Neuronal stem cell (in vitro differentiated cells): Measurements from ENCODE around the gene VIT.
"Not testable (repeated sequence)": the region's sequence is repeated elsewhere in the genome, so short reads cannot be mapped to it uniquely, and the experiment has no call there.

Source experiments
- DNase-seq: peaks from one replicate; pipeline ENCODE4 v3.0.0-alpha.2; 2013; ENCODE audit warnings: low spot score
- H2AFZ ChIP-seq: one replicate; pipeline ENCODE4 v1.6.1; 2013; ENCODE audit warnings: mild to moderate bottlenecking, low read length, inconsistent platforms
- H2AK5ac ChIP-seq: 2 replicates; pipeline ENCODE4 v1.6.1; 2013; ENCODE audit warnings: low read depth, mild to moderate bottlenecking, inconsistent platforms, low read length, moderate library complexity, mixed read lengths
- H2BK120ac ChIP-seq: 2 replicates; pipeline ENCODE4 v1.6.1; 2013; ENCODE audit warnings: low read depth, mild to moderate bottlenecking, inconsistent platforms, low read length, moderate library complexity, mixed read lengths
- H2BK12ac ChIP-seq: one replicate; pipeline ENCODE4 v1.6.1; 2013; ENCODE audit warnings: low read length, inconsistent platforms
- H2BK15ac ChIP-seq: 2 replicates; pipeline ENCODE4 v1.6.1; 2013; ENCODE audit warnings: mild to moderate bottlenecking, low read length, inconsistent platforms, mixed read lengths
- H2BK5ac ChIP-seq: one replicate; pipeline ENCODE4 v1.6.1; 2013; ENCODE audit warnings: inconsistent platforms, mild to moderate bottlenecking, low read length, moderate library complexity
- H3K14ac ChIP-seq: one replicate; pipeline ENCODE4 v1.6.1; 2013; ENCODE audit warnings: low read length, inconsistent platforms
- H3K18ac ChIP-seq: 2 replicates; pipeline ENCODE4 v1.6.1; 2013; ENCODE audit warnings: low read length, inconsistent platforms
- H3K23ac ChIP-seq: 2 replicates; pipeline ENCODE4 v1.6.1; 2013; ENCODE audit warnings: low read depth, mild to moderate bottlenecking, mixed read lengths, low read length, inconsistent platforms; ENCODE audit not compliant: poor library complexity
- H3K27ac ChIP-seq: replicated peaks from 3 replicates; pipeline ENCODE4 v1.5.1; 2013; ENCODE audit warnings: low read length, inconsistent platforms
- H3K27me3 ChIP-seq, 3 experiments: 2 replicates each; pipeline ENCODE4 v1.6.1; 2013; ENCODE audit warnings: low read length in 3 of 3, mild to moderate bottlenecking in 2 of 3, inconsistent platforms in 1 of 3, low read depth in 1 of 3, mixed read lengths in 1 of 3, moderate library complexity in 1 of 3; ENCODE audit not compliant: control insufficient read depth in 3 of 3, insufficient read depth in 3 of 3
- H3K36me3 ChIP-seq, 2 donors: replicated peaks in 1 of 2; 2 replicates each; pipeline ENCODE4 v1.6.1; 2013; ENCODE audit warnings: low read length in 2 of 2; ENCODE audit not compliant: control insufficient read depth in 2 of 2, insufficient read depth in 2 of 2
- H3K4ac ChIP-seq: 2 replicates; pipeline ENCODE4 v1.6.1; 2013; ENCODE audit warnings: inconsistent platforms, mild to moderate bottlenecking, low read length, moderate library complexity
- H3K4me1 ChIP-seq, 2 donors: 1 replicate in 1 of 2; 2 replicates in 1 of 2; pipeline ENCODE4 v1.6.1; 2013; ENCODE audit warnings: low read length in 2 of 2, low read depth in 1 of 2; ENCODE audit not compliant: control insufficient read depth in 2 of 2, insufficient read depth in 1 of 2
- H3K4me2 ChIP-seq: one replicate; pipeline ENCODE4 v1.6.1; 2013; ENCODE audit warnings: mild to moderate bottlenecking, low read length, inconsistent platforms; ENCODE audit not compliant: insufficient read depth, poor library complexity, severe bottlenecking
- H3K4me3 ChIP-seq, 2 donors: 2 replicates each; pipeline ENCODE4 v1.5.1; 2013; ENCODE audit warnings: low read length in 2 of 2, mild to moderate bottlenecking in 2 of 2, inconsistent platforms in 1 of 2, moderate library complexity in 1 of 2
- H3K79me1 ChIP-seq: one replicate; pipeline ENCODE4 v1.6.1; 2013; ENCODE audit warnings: low read depth, mild to moderate bottlenecking, inconsistent platforms, low read length, moderate library complexity
- H3K9ac ChIP-seq: one replicate; pipeline ENCODE4 v1.6.1; 2013; ENCODE audit warnings: mild to moderate bottlenecking, low read depth, low read length, inconsistent platforms; ENCODE audit not compliant: poor library complexity
- H3K9me3 ChIP-seq, 2 donors: replicated peaks in 1 of 2; 2 replicates each; pipeline versions ENCODE3 to v1.6.1; 2013; ENCODE audit warnings: low read length in 2 of 2, mild to moderate bottlenecking in 2 of 2, inconsistent platforms in 1 of 2, low read depth in 1 of 2, mixed read lengths in 1 of 2, moderate library complexity in 1 of 2; ENCODE audit not compliant: control insufficient read depth in 2 of 2, insufficient read depth in 1 of 2
- H4K8ac ChIP-seq: one replicate; pipeline ENCODE4 v1.6.1; 2013; ENCODE audit warnings: low read depth, mild to moderate bottlenecking, inconsistent platforms, low read length, moderate library complexity
- H4K91ac ChIP-seq: one replicate; pipeline ENCODE4 v1.6.1; 2013; ENCODE audit warnings: low read length, low read depth, mild to moderate bottlenecking, inconsistent platforms; ENCODE audit not compliant: poor library complexity
- WGBS, 2 donors: extraction: QIAGEN DNeasy Blood & Tissue Kit; methylation state at CpG; one replicate each; pipeline ENCODE4 v1.1.7; 2013; ENCODE audit warnings: missing lambda C conversion rate in 2 of 2, mixed read lengths in 1 of 2; ENCODE audit not compliant: insufficient read length in 2 of 2, insufficient replicate concordance in 1 of 2; ENCODE audit errors: extremely low coverage in 2 of 2; 5-methylcytosine and 5-hydroxymethylcytosine counted together

VIT gene

GRCh38 chr2:36823862-36824261 lies 127.4 kb downstream of the VIT start:
- H2BK120ac ChIP-seq, result no peak overlapping the region
- H2BK15ac ChIP-seq, result no peak overlapping the region
- no peak overlapping the region for H3K4me2 ChIP-seq
- H2AK5ac ChIP-seq, result no peak overlapping the region
- H3K27ac ChIP-seq, result no peak overlapping the region
- no peak overlapping the region for H3K9ac ChIP-seq
- H2AFZ ChIP-seq, result peak overlapping the region; percentile 74
- no peaks in the 10 kb centered on the region for H3K36me3 ChIP-seq
- no peak overlapping the region for H2BK12ac ChIP-seq
- WGBS, 2 donors, result no CpG with 5 or more reads among the region's 10 CpGs
- H3K23ac ChIP-seq, result no peak overlapping the region
- no peak overlapping the region for H3K4me3 ChIP-seq
- no peak overlapping the region for H3K4ac ChIP-seq
- no peak overlapping the region for H4K91ac ChIP-seq
- H3K79me1 ChIP-seq, result no peaks in the 10 kb centered on the region
- H4K8ac ChIP-seq, result no peak overlapping the region
- H3K9me3 ChIP-seq, result no peaks in the 10 kb centered on the region
- DNase-seq, result no peak
- no peak overlapping the region for H3K18ac ChIP-seq
- H3K27me3 ChIP-seq, result no peaks in the 10 kb centered on the region
- H3K14ac ChIP-seq, result no peak overlapping the region
- peaks cover 3 to 6% of the 10 kb centered on the region in 2 donors for H3K4me1 ChIP-seq
- H2BK5ac ChIP-seq, result no peak overlapping the region

DNA sequence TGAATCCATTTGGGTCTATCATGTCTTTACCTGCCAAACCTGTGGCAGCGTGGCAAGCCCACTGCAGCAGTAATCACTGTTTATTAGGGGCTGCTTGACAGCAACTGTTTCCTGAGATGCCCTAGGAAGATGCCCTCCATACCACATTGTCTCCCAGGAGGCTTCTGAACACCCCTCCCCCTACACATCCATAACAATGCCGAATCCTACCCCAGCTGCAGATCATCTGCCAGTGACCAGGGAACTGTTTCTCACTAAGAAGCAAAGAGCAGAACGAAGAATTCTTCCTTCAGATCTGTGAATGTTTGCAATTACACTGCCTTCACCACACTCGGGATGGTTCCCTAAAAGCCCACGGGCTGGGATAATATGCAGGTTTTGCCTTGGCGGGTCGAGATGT lies 127.8 kb downstream of the VIT start:
- Histone ChIP-seq H2AFZ (peak overlapping the region; percentile 74), H3K23ac (no peak overlapping the region), H2AK5ac (no peak overlapping the region), H2BK12ac (no peak overlapping the region), H4K8ac (no peak overlapping the region), H4K91ac (no peak overlapping the region), H3K9ac (no peak overlapping the region), H3K9me3 (no peaks in the 10 kb centered on the region), H3K4me2 (no peak overlapping the region), H3K27me3 (no peaks in the 10 kb centered on the region), H3K18ac (no peak overlapping the region), H2BK15ac (no peak overlapping the region), H3K27ac (no peak overlapping the region), H2BK120ac (no peak overlapping the region), H2BK5ac (no peak overlapping the region), H3K14ac (no peak overlapping the region), H3K36me3 (no peaks in the 10 kb centered on the region), H3K4me1 (peaks cover 3 to 6% of the 10 kb centered on the region in 2 donors), H3K4ac (no peak overlapping the region), H3K79me1 (no peaks in the 10 kb centered on the region), H3K4me3 (no peak overlapping the region)
- no peak for DNase-seq
- WGBS, 2 donors, result no CpG with 5 or more reads among the region's 7 CpGs

- H3K14ac ChIP-seq, H3K4me2 ChIP-seq, H3K4me1 ChIP-seq, H2BK120ac ChIP-seq, H4K8ac ChIP-seq, H3K4ac ChIP-seq, H2BK5ac ChIP-seq, H3K4me3 ChIP-seq, H2BK15ac ChIP-seq, H3K79me1 ChIP-seq, H3K27me3 ChIP-seq, H3K27ac ChIP-seq, H3K9me3 ChIP-seq, H3K23ac ChIP-seq, H3K9ac ChIP-seq, DNase-seq, H4K91ac ChIP-seq, H2AK5ac ChIP-seq, H3K36me3 ChIP-seq, H3K18ac ChIP-seq, H2BK12ac ChIP-seq: not testable (repeated sequence)
- no CpG with 5 or more reads among the region's 2 CpGs for WGBS, 2 donors
- peak overlapping the region; percentile 74 for H2AFZ ChIP-seq
Observed at GRCh38 chr2:36824683-36825082, 128.2 kb downstream of the VIT start.

DNA sequence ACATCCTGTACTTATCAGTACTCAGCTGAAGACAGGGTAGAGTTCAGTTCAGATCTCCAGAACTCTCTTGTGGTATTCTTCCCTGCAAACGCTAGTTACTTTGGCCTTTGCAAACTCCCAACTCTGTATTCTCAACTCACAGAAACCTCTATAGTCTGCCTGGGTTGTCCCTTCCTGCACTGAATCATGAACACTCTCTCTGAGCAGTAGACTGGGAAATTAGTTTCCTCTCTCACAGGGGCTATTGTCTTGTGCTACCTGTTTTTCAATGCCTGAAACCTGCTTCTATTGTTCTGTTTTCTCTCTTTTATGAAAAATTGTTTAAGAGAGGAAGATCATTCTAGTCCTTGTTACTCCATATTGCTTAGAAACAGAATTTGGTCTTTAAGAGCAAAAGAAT lies 134.7 kb downstream of the VIT start:
- H3K4me3 ChIP-seq, result no peak overlapping the region
- no peak overlapping the region for H2BK120ac ChIP-seq
- no peak overlapping the region for H3K9ac ChIP-seq
- H2AFZ ChIP-seq, result peak overlapping the region; percentile 72
- H3K9me3 ChIP-seq, result no peaks in the 10 kb centered on the region
- no peak overlapping the region for H3K23ac ChIP-seq
- WGBS, 2 donors, result no CpG with 5 or more reads among the region's 1 CpG
- no peak for DNase-seq
- no peak overlapping the region for H3K4me2 ChIP-seq
- H2AK5ac ChIP-seq, result no peak overlapping the region
- H3K27me3 ChIP-seq, result no peaks in the 10 kb centered on the region
- no peak overlapping the region for H3K4ac ChIP-seq
- no peak overlapping the region for H4K91ac ChIP-seq
- H2BK12ac ChIP-seq, result no peak overlapping the region
- H3K18ac ChIP-seq, result no peak overlapping the region
- no peaks in the 10 kb centered on the region for H3K79me1 ChIP-seq
- no peak overlapping the region for H2BK5ac ChIP-seq
- no peak overlapping the region for H3K27ac ChIP-seq
- H2BK15ac ChIP-seq, result no peak overlapping the region
- H3K14ac ChIP-seq, result no peak overlapping the region
- no peaks in the 10 kb centered on the region for H3K4me1 ChIP-seq
- H3K36me3 ChIP-seq, result no peaks in the 10 kb centered on the region
- no peak overlapping the region for H4K8ac ChIP-seq
